Measurements from ENCODE around the gene TEAD3.

DNA sequence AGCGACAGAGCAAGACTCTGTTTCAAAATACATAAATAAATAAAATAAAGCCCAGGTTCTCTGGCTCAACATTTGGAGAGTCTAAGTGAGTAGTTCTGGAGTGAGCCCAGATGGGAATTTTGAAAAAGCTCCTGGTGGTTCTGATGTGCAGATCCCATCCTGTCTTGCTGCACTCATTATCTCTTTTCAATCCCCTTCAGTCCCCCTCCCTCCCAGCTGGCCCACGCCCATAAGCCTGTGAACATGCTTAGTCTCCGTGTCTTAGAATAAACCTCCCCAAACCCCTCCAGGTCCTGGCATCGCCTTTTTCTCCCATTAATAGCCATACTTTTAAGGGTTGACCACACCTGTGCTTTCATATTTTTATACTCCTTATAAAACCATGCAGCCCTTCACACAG, 35.2 kb upstream of the TEAD3 start:
- no peak for TF ChIP-seq POLR2A (IDR thresholded peaks at IDR 0.05; ENCODE audit: extremely low read depth, insufficient read length)
- TF ChIP-seq, protein P1, sequence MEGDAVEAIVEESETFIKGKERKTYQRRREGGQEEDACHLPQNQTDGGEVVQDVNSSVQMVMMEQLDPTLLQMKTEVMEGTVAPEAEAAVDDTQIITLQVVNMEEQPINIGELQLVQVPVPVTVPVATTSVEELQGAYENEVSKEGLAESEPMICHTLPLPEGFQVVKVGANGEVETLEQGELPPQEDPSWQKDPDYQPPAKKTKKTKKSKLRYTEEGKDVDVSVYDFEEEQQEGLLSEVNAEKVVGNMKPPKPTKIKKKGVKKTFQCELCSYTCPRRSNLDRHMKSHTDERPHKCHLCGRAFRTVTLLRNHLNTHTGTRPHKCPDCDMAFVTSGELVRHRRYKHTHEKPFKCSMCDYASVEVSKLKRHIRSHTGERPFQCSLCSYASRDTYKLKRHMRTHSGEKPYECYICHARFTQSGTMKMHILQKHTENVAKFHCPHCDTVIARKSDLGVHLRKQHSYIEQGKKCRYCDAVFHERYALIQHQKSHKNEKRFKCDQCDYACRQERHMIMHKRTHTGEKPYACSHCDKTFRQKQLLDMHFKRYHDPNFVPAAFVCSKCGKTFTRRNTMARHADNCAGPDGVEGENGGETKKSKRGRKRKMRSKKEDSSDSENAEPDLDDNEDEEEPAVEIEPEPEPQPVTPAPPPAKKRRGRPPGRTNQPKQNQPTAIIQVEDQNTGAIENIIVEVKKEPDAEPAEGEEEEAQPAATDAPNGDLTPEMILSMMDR (IDR thresholded peaks at IDR 0.05; ENCODE audit: low read depth, low read length) = no peak
- no peak for TF ChIP-seq MAX (IDR thresholded peaks at IDR 0.05; ENCODE audit: low read depth, low read length)
